HepG2 (cell line): ENCODE results near the gene CPSF7. TPM values are rescaled to one million over a fixed set of nuclear protein-coding genes. Genes with fewer than 3 reads are reported as not detected.

Experiments used
- CBX5 ChIP-seq: sonication (generic); formaldehyde crosslinking; IDR thresholded peaks from 2 replicates; pipeline ENCODE4 v1.4.0; 2020; ENCODE audit warnings: missing genetic modification reagents, borderline replicate concordance
- ETV6 ChIP-seq: sonication (generic); formaldehyde crosslinking; conservative IDR thresholded peaks from 2 replicates; pipeline ENCODE4 v1.4.0; 2020; ENCODE audit warnings: missing genetic modification reagents
- GATAD1 ChIP-seq: IDR thresholded peaks from 2 replicates; pipeline ENCODE4 v1.6.1; 2016; ENCODE audit warnings: missing genetic modification reagents, missing compliant biosample characterization
- HNF1B ChIP-seq: sonication (generic); formaldehyde crosslinking; IDR thresholded peaks from 2 replicates; pipeline ENCODE4 v1.5.1; 2020; ENCODE audit warnings: mild to moderate bottlenecking, moderate library complexity, missing genetic modification reagents
- KDM5B ChIP-seq: sonication (generic); formaldehyde crosslinking; IDR thresholded peaks from 2 replicates; pipeline ENCODE4 v1.4.0; 2020; ENCODE audit warnings: missing genetic modification reagents, mild to moderate bottlenecking, borderline replicate concordance
- NR1H2 ChIP-seq: sonication (generic); formaldehyde crosslinking; IDR thresholded peaks from 2 replicates; pipeline ENCODE4 v1.8.1; 2022; ENCODE audit warnings: low read depth, missing genetic modification reagents, borderline replicate concordance
- PAXIP1 ChIP-seq: sonication (generic); formaldehyde crosslinking; conservative IDR thresholded peaks from 2 replicates; pipeline ENCODE4 v1.4.0; 2020; ENCODE audit warnings: mild to moderate bottlenecking, missing genetic modification reagents, moderate library complexity
- RFXAP ChIP-seq: sonication (generic); formaldehyde crosslinking; IDR thresholded peaks from 2 replicates; pipeline ENCODE4 v1.4.0; 2020; ENCODE audit warnings: missing genetic modification reagents, borderline replicate concordance
- TBX2 ChIP-seq: sonication (generic); formaldehyde crosslinking; IDR thresholded peaks from 2 replicates; pipeline ENCODE4 v1.5.0; 2020; ENCODE audit warnings: missing genetic modification reagents, mild to moderate bottlenecking, borderline replicate concordance
- ZBTB42 ChIP-seq: sonication (generic); formaldehyde crosslinking; IDR thresholded peaks from 2 replicates; pipeline ENCODE4 v1.5.0; 2020; ENCODE audit warnings: mild to moderate bottlenecking, missing genetic modification reagents
- ZEB1 ChIP-seq: IDR thresholded peaks from 2 replicates; pipeline ENCODE4 v1.6.1; 2012; ENCODE audit warnings: mild to moderate bottlenecking, low read depth, inconsistent platforms; ENCODE audit not compliant: insufficient replicate concordance
- ZFP41 ChIP-seq: sonication (generic); formaldehyde crosslinking; IDR thresholded peaks from 2 replicates; pipeline ENCODE4 v1.4.0; 2020; ENCODE audit warnings: mild to moderate bottlenecking, missing genetic modification reagents, borderline replicate concordance
- ZFX ChIP-seq: sonication (generic); formaldehyde crosslinking; IDR thresholded peaks from 2 replicates; pipeline ENCODE4 v1.4.0; 2020; ENCODE audit warnings: mild to moderate bottlenecking, low read depth, missing genetic modification reagents, moderate library complexity
- ZNF430 ChIP-seq: sonication (generic); formaldehyde crosslinking; IDR thresholded peaks from 2 replicates; pipeline ENCODE4 v1.9.0; 2021; ENCODE audit warnings: mild to moderate bottlenecking, missing genetic modification reagents
- ZNF556 ChIP-seq: sonication (generic); formaldehyde crosslinking; IDR thresholded peaks from 2 replicates; pipeline ENCODE4 v1.4.0; 2020; ENCODE audit warnings: mild to moderate bottlenecking, missing genetic modification reagents, borderline replicate concordance
- ZNF768 ChIP-seq: sonication (generic); formaldehyde crosslinking; IDR thresholded peaks from 2 replicates; pipeline ENCODE4 v1.4.0; 2020; ENCODE audit warnings: missing genetic modification reagents
- ZNF781 ChIP-seq: sonication (generic); formaldehyde crosslinking; IDR thresholded peaks from 2 replicates; pipeline ENCODE4 v1.5.1; 2020; ENCODE audit warnings: borderline replicate concordance, mild to moderate bottlenecking, missing genetic modification reagents; ENCODE audit errors: not compliant biosample characterization
- polyA plus RNA-seq, 8 experiments: library from polyadenylated mRNA; depleted of rRNA in 3 of 8; stranded (reverse) in 7 of 8; unstranded in 1 of 8; fragments of >200 nt; fragmentation: Illumina TruSeq in 4 of 8; extraction: Trizol in 4 of 8; gene quantifications; 2 replicates each; pipeline versions ENCODE4 v1.2.1 to v1.2.3, GENCODE V29; 2011 to 2016; ENCODE audit warnings: low read depth in 4 of 8, missing spikeins in 1 of 8, mixed read lengths in 1 of 8; ENCODE audit not compliant: insufficient read depth in 1 of 8
- total RNA-seq, 5 experiments: library from RNA; depleted of rRNA; stranded (reverse); fragments of >200 nt; fragmentation: Illumina TruSeq; extraction: Trizol; gene quantifications; 2 replicates each; pipeline ENCODE4 v1.2.3, GENCODE V29; 2016; ENCODE audit warnings: low read depth in 1 of 5
- TF ChIP-seq, protein P1 (sequence below): sonication (generic); formaldehyde crosslinking; IDR thresholded peaks from 2 replicates; pipeline ENCODE4 v1.4.0; 2020; ENCODE audit warnings: mild to moderate bottlenecking, missing genetic modification reagents

Gene CPSF7
- total and polyA plus RNA-seq, 2 of the 13 experiments (the other 11 are each of a cell fraction or from before 2014, with no cell fraction given), result 34.1 to 36.8 TPM

DNA sequence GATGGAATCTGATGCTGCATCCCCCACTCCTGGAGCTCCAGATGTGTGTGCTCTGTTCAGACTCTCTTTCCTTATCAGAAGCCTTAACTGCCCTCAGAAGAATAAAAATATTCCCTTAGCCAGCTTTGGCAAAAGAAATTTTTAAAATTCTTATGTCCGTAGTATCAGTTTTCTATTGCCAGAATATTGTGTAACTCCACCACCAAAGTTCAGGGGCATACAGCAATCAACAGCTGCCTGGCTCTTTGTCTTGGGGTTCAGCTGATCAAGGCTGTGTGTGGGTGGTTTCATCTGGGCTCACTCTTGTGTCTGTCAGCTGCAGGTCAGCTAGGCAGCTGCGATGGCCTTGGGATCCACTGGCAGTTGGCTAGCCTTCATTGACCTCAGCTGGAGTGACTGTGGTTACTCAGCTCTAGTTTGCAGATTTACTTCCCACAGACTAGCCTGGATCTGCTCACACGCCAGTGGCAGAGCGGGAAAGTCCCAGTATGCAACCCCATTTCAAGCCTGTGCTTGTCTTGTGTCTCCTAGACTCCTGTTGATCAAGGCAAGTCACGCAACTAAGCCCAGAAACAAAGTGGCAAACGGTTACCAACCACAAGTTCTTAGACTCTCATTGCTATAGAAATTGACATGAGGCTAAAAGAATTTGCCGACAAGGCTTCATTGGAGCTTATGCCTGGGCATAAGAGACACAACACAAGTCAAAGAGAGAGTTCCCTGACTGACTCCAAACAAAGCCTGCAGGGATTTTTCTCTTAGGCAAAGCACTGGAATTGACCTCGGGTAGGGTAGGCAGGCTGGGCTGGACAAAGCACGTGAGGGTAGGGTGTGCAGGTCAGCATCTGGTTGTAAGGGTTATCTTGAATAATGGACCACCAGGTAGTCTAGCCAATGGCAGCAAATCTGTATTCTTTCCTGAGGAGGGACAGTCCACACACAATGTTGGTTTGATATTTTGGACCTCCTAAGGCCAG lies 60.1 kb downstream of the CPSF7 start (continued):
- TF ChIP-seq PAXIP1 (peak; percentile 87), ZEB1 (no peak), ZNF781 (CRISPR knock-in tag) (no peak), CBX5 (CRISPR knock-in tag) (peak; percentile 26; the same call in 1 of the 2 replicates), ZBTB42 (CRISPR knock-in tag) (peak; percentile 97), ZNF430 (peak; percentile 49; the same call in 1 of the 2 replicates), GATAD1 (CRISPR knock-in tag) (peak; percentile 32; the same call in 1 of the 2 replicates), RFXAP (CRISPR knock-in tag) (peak; percentile 35; the same call in 1 of the 2 replicates), NR1H2 (CRISPR knock-in tag) (no peak), KDM5B (CRISPR knock-in tag) (peak; percentile 31; the same call in 1 of the 2 replicates), HNF1B (peak; percentile 77; the same call in 1 of the 2 replicates), TBX2 (CRISPR knock-in tag) (peak; percentile 71; the same call in 1 of the 2 replicates), ZFP41 (CRISPR knock-in tag) (no peak), ETV6 (CRISPR knock-in tag) (no peak), ZFX (CRISPR knock-in tag) (0 out of 2 replicates have a peak, but pooled peaks have one; percentile 35), ZNF556 (no peak), ZNF768 (CRISPR knock-in tag) (peak; percentile 53; the same call in 1 of the 2 replicates)
- TF ChIP-seq, protein P1, sequence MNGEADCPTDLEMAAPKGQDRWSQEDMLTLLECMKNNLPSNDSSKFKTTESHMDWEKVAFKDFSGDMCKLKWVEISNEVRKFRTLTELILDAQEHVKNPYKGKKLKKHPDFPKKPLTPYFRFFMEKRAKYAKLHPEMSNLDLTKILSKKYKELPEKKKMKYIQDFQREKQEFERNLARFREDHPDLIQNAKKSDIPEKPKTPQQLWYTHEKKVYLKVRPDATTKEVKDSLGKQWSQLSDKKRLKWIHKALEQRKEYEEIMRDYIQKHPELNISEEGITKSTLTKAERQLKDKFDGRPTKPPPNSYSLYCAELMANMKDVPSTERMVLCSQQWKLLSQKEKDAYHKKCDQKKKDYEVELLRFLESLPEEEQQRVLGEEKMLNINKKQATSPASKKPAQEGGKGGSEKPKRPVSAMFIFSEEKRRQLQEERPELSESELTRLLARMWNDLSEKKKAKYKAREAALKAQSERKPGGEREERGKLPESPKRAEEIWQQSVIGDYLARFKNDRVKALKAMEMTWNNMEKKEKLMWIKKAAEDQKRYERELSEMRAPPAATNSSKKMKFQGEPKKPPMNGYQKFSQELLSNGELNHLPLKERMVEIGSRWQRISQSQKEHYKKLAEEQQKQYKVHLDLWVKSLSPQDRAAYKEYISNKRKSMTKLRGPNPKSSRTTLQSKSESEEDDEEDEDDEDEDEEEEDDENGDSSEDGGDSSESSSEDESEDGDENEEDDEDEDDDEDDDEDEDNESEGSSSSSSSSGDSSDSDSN, result peak; percentile 52
